NT2/D1 (cell line): ENCODE results near the gene BRMS1.

Experiments
- YY1 ChIP-seq: IDR thresholded peaks from 2 replicates; pipeline ENCODE4 v1.6.1; 2011; ENCODE audit not compliant: insufficient read length, insufficient read depth
- ZNF274 ChIP-seq: IDR thresholded peaks from 2 replicates; pipeline ENCODE4 v1.6.1; 2011; ENCODE audit warnings: mild to moderate bottlenecking, low read depth, low read length

DNA sequence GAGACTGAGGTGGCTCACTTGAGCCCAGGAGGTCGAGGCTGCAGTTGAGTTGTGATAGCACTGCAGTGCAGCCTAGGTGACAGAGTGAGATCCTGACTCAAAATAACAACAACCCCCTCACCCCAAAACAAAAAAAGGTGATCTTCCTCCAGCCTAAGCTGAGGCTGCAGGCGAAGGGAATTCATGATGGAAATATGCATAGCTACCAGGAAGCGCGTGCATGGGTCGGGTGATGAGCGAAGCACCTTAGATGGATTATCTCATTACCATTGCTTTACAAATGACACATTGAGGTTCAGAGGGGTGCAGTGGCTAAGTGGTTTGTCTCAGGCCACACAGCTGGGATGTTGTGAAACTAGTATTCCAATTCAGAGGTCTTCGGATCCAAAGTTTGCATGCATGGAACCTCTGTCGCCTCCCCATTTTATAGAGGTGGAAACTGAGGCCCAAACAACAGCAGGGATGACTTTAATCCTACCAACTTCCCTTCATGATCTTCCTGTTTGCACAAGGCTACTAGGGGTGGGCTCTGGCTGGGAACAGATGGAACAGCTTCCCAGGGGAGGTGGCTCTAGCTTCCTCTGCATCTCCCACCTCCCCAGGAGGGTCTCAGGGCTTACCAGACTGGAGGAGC, 22.1 kb upstream of the BRMS1 start:
- TF ChIP-seq ZNF274, result no peak
- TF ChIP-seq YY1, result no peak
